NCI-H345 treated with DMSO at 0.1 percent for 48 hours (cell line): Measurements from ENCODE around the gene IMPG1.

Source experiments
- DNase-seq: peaks from one replicate; lab custom pipeline; 2025; ENCODE audit not compliant: unreplicated experiment; lab: John Stamatoyannopoulos, UW

IMPG1 gene

DNA sequence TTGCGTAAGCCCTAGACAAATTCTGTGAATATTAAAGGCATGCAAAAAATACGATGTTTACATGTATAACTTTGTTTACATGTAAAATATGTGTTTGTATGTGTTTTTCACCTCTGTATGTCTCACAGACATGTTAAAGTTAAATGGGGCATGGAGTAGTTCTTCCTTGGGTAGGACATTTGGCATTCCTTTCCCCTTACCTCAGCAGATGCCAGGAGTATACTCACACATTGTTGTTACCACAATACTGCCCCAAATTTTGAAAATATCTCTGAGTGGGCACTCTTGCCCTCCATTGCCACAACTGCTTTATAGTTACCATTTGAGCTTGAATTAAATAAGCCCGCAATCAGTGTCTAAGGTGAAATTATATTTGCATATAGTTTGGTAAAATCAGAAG is 175.9 kb downstream of the IMPG1 start:
- no peak for DNase-seq

DNA sequence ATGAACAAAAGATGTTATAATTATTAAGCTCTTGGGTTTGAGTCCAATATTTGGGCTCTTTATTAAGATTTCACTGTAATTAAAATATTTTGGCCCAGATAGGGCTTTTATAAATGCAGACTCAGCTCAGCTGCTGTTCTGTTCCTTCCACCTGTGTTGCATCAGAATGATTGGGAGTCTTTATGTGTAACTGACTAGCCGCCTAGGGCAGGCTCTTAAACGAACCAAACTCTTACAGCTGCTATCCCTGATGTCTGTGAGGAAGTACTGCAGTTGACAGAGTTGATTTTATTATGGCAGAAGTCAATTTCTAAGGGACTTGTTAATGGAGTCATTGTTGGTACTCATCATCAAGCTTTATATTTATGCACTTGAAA is 178.7 kb downstream of the IMPG1 start:
- no peak for DNase-seq

DNA sequence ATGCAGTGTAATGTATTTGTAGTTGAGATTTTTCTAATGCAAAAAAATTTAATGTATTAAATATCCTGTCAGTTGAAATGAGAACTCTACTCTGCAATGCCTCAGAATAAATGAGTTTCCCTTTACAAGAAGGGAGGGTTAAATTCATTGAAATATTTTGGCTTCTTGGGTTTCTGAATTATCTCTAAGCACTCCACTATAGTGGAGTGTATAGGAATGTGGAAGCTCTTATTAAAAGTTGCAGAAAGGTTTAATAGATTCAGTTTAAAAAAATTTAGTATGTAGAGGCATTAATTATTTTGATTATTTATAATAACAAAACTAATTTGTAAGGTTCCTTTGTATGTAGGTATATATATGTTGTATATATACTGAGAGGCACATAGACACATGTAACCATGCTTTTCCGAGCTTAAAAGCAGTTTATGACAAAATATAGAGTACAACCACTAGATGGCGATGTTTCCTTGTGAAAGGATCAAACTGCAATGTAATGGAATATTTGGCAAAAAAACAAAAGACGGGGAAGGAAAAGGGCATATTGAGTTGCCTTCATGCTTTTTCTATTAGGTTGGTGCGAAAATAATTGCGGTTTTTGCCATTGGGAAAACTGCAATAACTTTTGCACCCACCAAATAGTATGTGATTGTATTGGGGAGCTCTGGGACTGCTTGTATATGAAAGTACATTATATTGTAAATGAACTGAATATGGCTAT is 179.2 kb downstream of the IMPG1 start:
- DNase-seq = peak; percentile 24

DNA sequence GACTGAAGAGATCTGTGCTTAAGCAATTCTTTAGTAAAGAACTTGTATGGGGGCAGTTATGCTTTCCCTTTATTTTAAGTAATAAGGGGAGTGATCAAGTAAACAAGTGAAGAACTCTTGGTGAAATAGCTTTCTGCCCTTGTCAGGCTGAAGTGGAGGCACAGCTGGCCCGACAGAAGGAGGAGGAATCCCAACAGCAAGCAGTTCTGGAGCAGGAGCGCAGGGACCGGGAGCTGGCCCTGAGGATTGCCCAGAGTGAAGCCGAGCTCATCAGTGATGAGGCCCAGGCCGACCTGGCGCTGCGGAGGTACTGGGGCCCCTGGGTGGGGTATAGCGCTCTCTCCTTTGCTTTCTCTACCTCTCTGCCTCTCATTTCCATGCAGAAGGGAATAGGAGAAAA is 180.1 kb downstream of the IMPG1 start:
- DNase-seq = no peak

DNA sequence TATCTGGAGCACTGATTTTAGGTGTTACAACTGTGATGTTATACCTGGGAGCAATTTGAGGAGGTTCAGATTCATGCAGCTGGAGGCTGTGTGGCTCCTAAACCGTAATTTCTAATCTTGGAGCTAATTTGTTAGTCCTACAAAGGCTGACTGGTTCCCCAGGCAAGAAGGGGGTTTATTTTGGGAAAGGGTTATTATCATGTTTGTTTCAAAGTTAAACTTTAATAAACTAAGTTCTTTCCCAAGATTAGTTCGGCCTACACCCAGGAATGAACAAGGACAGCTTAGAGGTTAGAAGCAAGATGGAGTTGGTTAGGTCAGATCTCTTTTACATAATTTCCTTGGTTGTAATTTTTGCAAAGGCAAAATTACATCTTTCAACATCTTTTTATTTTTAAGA is 187.6 kb downstream of the IMPG1 start:
- no peak for DNase-seq

DNA sequence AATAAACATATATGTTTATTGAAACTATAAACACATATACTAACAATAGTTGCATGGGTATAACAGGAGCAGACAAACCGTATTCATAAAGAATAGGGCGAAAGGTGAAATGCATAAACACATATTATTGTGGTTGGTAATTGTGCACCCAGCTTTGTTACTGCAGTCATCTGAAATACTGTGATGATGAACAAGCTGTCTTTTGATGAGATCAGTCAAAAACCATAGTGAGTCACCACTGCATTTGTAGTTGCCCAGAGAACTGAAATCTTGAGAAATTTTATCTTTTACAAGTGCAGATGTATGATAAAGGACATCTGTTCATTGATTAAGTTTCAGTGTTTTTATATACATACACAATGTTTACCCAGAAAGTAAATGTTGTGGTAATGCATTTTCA is 189.7 kb downstream of the IMPG1 start:
- no peak for DNase-seq

DNA sequence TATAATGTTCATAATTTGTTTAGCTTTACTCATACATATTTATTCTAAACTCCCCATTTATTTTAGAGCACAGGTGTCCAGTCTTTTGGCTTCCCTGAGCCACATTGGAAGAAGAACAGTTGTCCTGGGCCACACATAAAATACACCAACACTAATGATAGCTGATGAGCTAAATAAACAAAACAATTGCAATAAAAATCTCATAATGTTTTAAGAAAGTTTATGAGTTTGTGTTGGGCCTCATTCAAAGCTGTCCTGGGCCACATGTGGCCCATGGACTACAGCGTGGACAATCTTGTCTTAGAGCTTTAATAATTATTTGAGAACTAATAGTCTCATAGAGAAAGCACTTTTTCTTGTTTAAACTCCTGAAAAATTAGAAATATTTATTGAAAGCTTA is 192.2 kb downstream of the IMPG1 start:
- no peak for DNase-seq

DNA sequence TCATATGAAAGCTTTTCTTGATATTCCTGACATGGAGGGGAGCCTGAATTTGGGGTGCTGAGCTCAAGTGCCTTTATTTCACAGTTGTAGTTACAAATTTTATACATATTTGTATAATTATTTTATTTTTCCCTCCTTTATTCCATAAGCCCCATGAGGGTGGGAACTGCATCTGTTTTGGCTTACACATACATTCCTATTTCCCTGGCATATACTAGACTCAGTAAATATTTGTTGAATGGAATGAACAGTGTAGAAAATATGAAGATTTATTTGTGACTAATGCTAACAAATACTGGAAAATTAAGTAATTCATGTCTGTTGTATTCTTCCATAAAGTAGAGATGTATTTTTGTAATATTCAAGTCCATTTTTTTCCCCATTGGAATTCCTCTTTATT is 196.3 kb downstream of the IMPG1 start:
- DNase-seq = no peak

DNA sequence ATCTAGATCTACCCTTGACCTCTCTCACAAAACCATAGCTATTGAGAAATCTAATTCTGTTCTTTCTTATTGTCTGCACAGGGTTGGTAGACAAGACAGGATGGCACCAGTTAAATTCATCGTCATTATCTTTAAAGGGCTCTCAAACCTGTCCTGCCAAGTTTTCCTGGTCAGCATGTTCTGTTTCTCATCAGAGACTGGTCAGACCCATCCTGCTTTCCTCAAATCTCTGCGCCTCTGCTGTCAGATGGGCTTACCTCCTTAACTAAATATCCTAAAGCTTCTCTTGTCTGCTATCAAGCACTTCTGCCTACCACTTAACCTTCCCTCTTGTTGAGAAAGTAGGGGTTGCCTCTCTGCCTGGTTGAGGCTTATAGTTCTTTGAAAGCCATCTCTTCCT is 198.2 kb downstream of the IMPG1 start:
- no peak for DNase-seq
